H1 (cell line): ENCODE measurements around the gene CKB. TPM values are rescaled to one million over a fixed set of nuclear protein-coding genes. Genes with fewer than 3 reads are reported as not detected.
A peak's percentile ranks its signal among the peaks of the same experiment; 100 is the strongest.

ENCODE experiments used
- CTCF ChIA-PET: fragments of 300-600 bp; sonication (Branson Sonifier 250); formaldehyde crosslinking; loops from one replicate; lab custom pipeline; 2021; ENCODE audit not compliant: partially characterized antibody; lab: Charles Lee
- POLR2A ChIA-PET: fragments of 300-600 bp; sonication (Branson Sonifier 250); formaldehyde crosslinking; loops from one replicate; lab custom pipeline; 2021; ENCODE audit warnings: inconsistent platforms; ENCODE audit not compliant: partially characterized antibody; lab: Charles Lee
- DNase-seq, 2 experiments: peaks; one replicate each; pipeline versions ENCODE4 v3.0.0 to v3.0.0-alpha.2; 2010 to 2022; ENCODE audit warnings: low spot score in 2 of 2, low read depth in 1 of 2, mixed read lengths in 1 of 2
- FAIRE-seq: peaks from 2 replicates; lab custom pipeline; 2011; peaks lifted over from hg19 to GRCh38; lab: Jason Lieb, UNC
- H2AFZ ChIP-seq: 2 replicates; pipeline ENCODE4 v1.8.1; 2012; ENCODE audit warnings: low read length, inconsistent platforms
- H2AK5ac ChIP-seq: 2 replicates; pipeline ENCODE4 v1.6.1; 2013; ENCODE audit warnings: low read depth, low read length
- H2BK120ac ChIP-seq: replicated peaks from 2 replicates; pipeline ENCODE3; 2013; ENCODE audit warnings: low read depth, low read length, inconsistent platforms
- H2BK12ac ChIP-seq: 2 replicates; pipeline ENCODE4 v1.6.1; 2013; ENCODE audit warnings: low read depth, low read length
- H2BK15ac ChIP-seq: 2 replicates; pipeline ENCODE4 v1.6.1; 2013; ENCODE audit warnings: low read length
- H2BK20ac ChIP-seq: 2 replicates; pipeline ENCODE4 v1.6.1; 2013; ENCODE audit warnings: low read length
- H2BK5ac ChIP-seq: 2 replicates; pipeline ENCODE4 v1.6.1; 2013; ENCODE audit warnings: low read depth, low read length
- H3K14ac ChIP-seq: 2 replicates; pipeline ENCODE4 v1.6.1; 2013; ENCODE audit warnings: inconsistent platforms; ENCODE audit not compliant: insufficient read length
- H3K18ac ChIP-seq: 2 replicates; pipeline ENCODE4 v1.6.1; 2013; ENCODE audit warnings: low read length; ENCODE audit errors: extremely low read depth
- H3K23ac ChIP-seq: 2 replicates; pipeline ENCODE4 v1.6.1; 2013; ENCODE audit warnings: inconsistent platforms; ENCODE audit not compliant: insufficient read length
- H3K23me2 ChIP-seq: 2 replicates; pipeline ENCODE4 v1.6.1; 2013; ENCODE audit warnings: low read depth, low read length
- H3K27ac ChIP-seq: 2 replicates; pipeline ENCODE4 v1.6.1; 2011; ENCODE audit warnings: low read depth, low read length, inconsistent platforms
- H3K27me3 ChIP-seq, 4 experiments: replicated peaks in 1 of 4; 1 replicate in 1 of 4; 2 replicates in 3 of 4; pipeline versions ENCODE4 v1.6.1 to v1.8.1; 2011 to 2013; ENCODE audit warnings: low read length in 3 of 4, mild to moderate bottlenecking in 3 of 4, inconsistent platforms in 2 of 4, mixed read lengths in 2 of 4, moderate library complexity in 1 of 4; ENCODE audit not compliant: control insufficient read depth in 3 of 4, insufficient read depth in 3 of 4; ENCODE audit errors: extremely low read depth in 1 of 4
- H3K36me3 ChIP-seq, 4 experiments: 2 replicates each; pipeline versions ENCODE4 v1.6.1 to v1.8.1; 2011 to 2013; ENCODE audit warnings: mild to moderate bottlenecking in 4 of 4, low read length in 3 of 4, moderate library complexity in 2 of 4, control low read depth in 1 of 4, inconsistent platforms in 1 of 4; ENCODE audit not compliant: insufficient read depth in 4 of 4, control insufficient read depth in 2 of 4
- H3K4ac ChIP-seq: replicated peaks from 2 replicates; pipeline ENCODE3; 2013; ENCODE audit warnings: low read length, low read depth, mixed read lengths, inconsistent platforms; ENCODE audit not compliant: insufficient read length
- H3K4me1 ChIP-seq, 4 experiments: replicated peaks in 1 of 4; 1 replicate in 1 of 4; 2 replicates in 3 of 4; pipeline versions ENCODE4 v1.6.1 to v1.8.1; 2011 to 2013; ENCODE audit warnings: low read length in 3 of 4, inconsistent platforms in 2 of 4, mixed read lengths in 1 of 4; ENCODE audit not compliant: insufficient read depth in 4 of 4, control insufficient read depth in 3 of 4
- H3K4me2 ChIP-seq, 2 experiments: 2 replicates each; pipeline versions ENCODE4 v1.6.1 to v1.8.1; 2011 to 2013; ENCODE audit warnings: low read depth in 2 of 2, low read length in 2 of 2, control low read depth in 1 of 2, inconsistent platforms in 1 of 2, mild to moderate bottlenecking in 1 of 2; ENCODE audit not compliant: insufficient read depth in 1 of 2
- H3K4me3 ChIP-seq, 4 experiments: fragments of 200-600, 300-600 bp in 1 of 4; sonication (generic), shearing (Covaris generic), sonication (Bioruptor Twin) in 1 of 4; 2 replicates each; pipeline versions ENCODE4 v1.5.1 to v1.8.1; 2011 to 2016; ENCODE audit warnings: low read length in 4 of 4, low read depth in 3 of 4, control low read depth in 2 of 4, inconsistent platforms in 2 of 4, mild to moderate bottlenecking in 2 of 4, mixed read lengths in 1 of 4, moderate library complexity in 1 of 4; ENCODE audit not compliant: insufficient read depth in 2 of 4; ENCODE audit errors: extremely low read depth in 1 of 4
- H3K56ac ChIP-seq: replicated peaks from 2 replicates; pipeline ENCODE3; 2013; ENCODE audit warnings: low read depth, mild to moderate bottlenecking, mixed read lengths, low read length, inconsistent platforms; ENCODE audit not compliant: insufficient read length
- H3K79me1 ChIP-seq: 2 replicates; pipeline ENCODE4 v1.6.1; 2013; ENCODE audit warnings: low read depth, low read length, control low read depth
- H3K79me2 ChIP-seq, 2 experiments: 2 replicates each; pipeline versions ENCODE4 v1.6.1 to v1.8.1; 2012 to 2013; ENCODE audit warnings: low read length in 2 of 2, mild to moderate bottlenecking in 2 of 2, inconsistent platforms in 1 of 2; ENCODE audit not compliant: insufficient read depth in 2 of 2, control insufficient read depth in 1 of 2
- H3K9ac ChIP-seq, 4 experiments: replicated peaks in 1 of 4; 1 replicate in 1 of 4; 2 replicates in 3 of 4; pipeline versions ENCODE4 v1.6.1 to v1.8.1; 2011 to 2013; ENCODE audit warnings: low read depth in 3 of 4, low read length in 3 of 4, control low read depth in 2 of 4, mild to moderate bottlenecking in 2 of 4, moderate library complexity in 2 of 4, inconsistent platforms in 1 of 4; ENCODE audit errors: extremely low read depth in 1 of 4
- H3K9me3 ChIP-seq, 2 experiments: 2 replicates each; pipeline versions ENCODE4 v1.6.1 to v1.8.1; 2012 to 2013; ENCODE audit warnings: mild to moderate bottlenecking in 2 of 2, moderate library complexity in 2 of 2, control low read depth in 1 of 2, inconsistent platforms in 1 of 2, low read depth in 1 of 2, low read length in 1 of 2, mixed read lengths in 1 of 2; ENCODE audit not compliant: insufficient read depth in 2 of 2
- H4K20me1 ChIP-seq, 2 experiments: replicated peaks in 1 of 2; 2 replicates each; pipeline versions ENCODE3 to v1.8.1; 2011 to 2013; ENCODE audit warnings: inconsistent platforms in 2 of 2, low read length in 2 of 2, mild to moderate bottlenecking in 1 of 2; ENCODE audit not compliant: insufficient read depth in 2 of 2, control insufficient read depth in 1 of 2
- H4K5ac ChIP-seq: 2 replicates; pipeline ENCODE4 v1.6.1; 2013; ENCODE audit warnings: low read length, low read depth, mixed read lengths, inconsistent platforms; ENCODE audit not compliant: insufficient read length
- H4K8ac ChIP-seq: 2 replicates; pipeline ENCODE4 v1.8.0; 2013; ENCODE audit warnings: mild to moderate bottlenecking, moderate library complexity, low read length, inconsistent platforms; ENCODE audit not compliant: insufficient read depth; ENCODE audit errors: extremely low read depth
- H4K91ac ChIP-seq: replicated peaks from 2 replicates; pipeline ENCODE3; 2013; ENCODE audit warnings: low read length, mixed read lengths, inconsistent platforms; ENCODE audit not compliant: insufficient read length
- KDM1A ChIP-seq: fragments of 200-600, 300-600 bp; sonication (generic); IDR thresholded peaks from 2 replicates; pipeline ENCODE4 v1.7.1; 2016; ENCODE audit warnings: mild to moderate bottlenecking, low read length, borderline replicate concordance
- POLR2AphosphoS5 ChIP-seq: IDR thresholded peaks from 2 replicates; pipeline ENCODE4 v1.6.1; 2011; ENCODE audit warnings: low read depth, low read length
- WGBS, 2 experiments: shearing (Covaris generic) in 1 of 2; methylation state at CpG; one replicate each; pipeline versions ENCODE4 v1.1.6 to v1.1.7; 2013 to 2015; ENCODE audit warnings: low lambda C conversion rate in 2 of 2, mixed read lengths in 2 of 2, inconsistent platforms in 1 of 2, low coverage in 1 of 2, missing lambda C conversion rate in 1 of 2; ENCODE audit not compliant: insufficient replicate concordance in 2 of 2, insufficient coverage in 1 of 2, insufficient read length in 1 of 2; ENCODE audit errors: extremely low coverage in 1 of 2, missing lambda C conversion rate in 1 of 2; 5-methylcytosine and 5-hydroxymethylcytosine counted together
- polyA plus RNA-seq, 7 experiments: library from polyadenylated mRNA; depleted of rRNA in 3 of 7; stranded (reverse) in 5 of 7; unstranded in 2 of 7; fragments of >200 nt in 5 of 7; fragments of 200-250 nt in 2 of 7; gene quantifications; 1 replicate in 5 of 7; 2 replicates in 1 of 7; 4 replicates in 1 of 7; pipeline versions ENCODE4 v1.2.1 to v1.2.3, GENCODE V29; 2011 to 2013; ENCODE audit warnings: missing spikeins in 2 of 7, mixed read lengths in 2 of 7
- total RNA-seq: library from RNA; stranded (reverse); fragmentation: NEBNext Ultra II Directional; extraction: Animal tissue kit (Norgen Biotek cat#: 25700); gene quantifications from 2 replicates; pipeline ENCODE4 v1.2.1, GENCODE V29; 2021

Gene CKB
- total and polyA plus RNA-seq, 2 of the 8 experiments (the other 6 are each of a cell fraction or from before 2014, with no cell fraction given): 538 to 950 TPM

GRCh38 chr14:103526914-103527248, 4.3 kb upstream of the CKB start:
- POLR2A ChIA-PET: interaction anchor here (9.6 to 29.8 kb wide), 2 partner anchors 8 to 14 kb away, joined by 140 to 844 read pairs; partner anchors contain the start of gene CKB
- H2AK5ac ChIP-seq: 0 out of 2 replicates have a peak overlapping the region, but pooled peaks have one; percentile 53
- TF ChIP-seq POLR2AphosphoS5 (no peak), KDM1A (no peak)

More at GRCh38 chr14:103526914-103527248, 4.3 kb upstream of the CKB start:
- DNase-seq (no peak), FAIRE-seq (no peak)
- no peak overlapping the region for H2AFZ ChIP-seq
- H3K56ac ChIP-seq: no peak overlapping the region
- H3K23ac ChIP-seq: no peak overlapping the region
- H4K8ac ChIP-seq: peak overlapping the region; percentile 35; the same call in 1 of the 2 replicates
- H2BK15ac ChIP-seq: no peak overlapping the region
- H3K79me1 ChIP-seq: peaks cover 21% of the 10 kb centered on the region
- CTCF ChIA-PET: interaction anchor here (0.6 to 28.8 kb wide), 4 partner anchors 10 to 67 kb away, joined by 3 to 921 read pairs (median 118); partner anchors contain the start of gene CKB
- no peak overlapping the region for H4K5ac ChIP-seq
- 80% methylated on average over 1 of the region's 1 CpG; no CpG with 5 or more reads in 1 of the 2 experiments for WGBS, 2 experiments
- H2BK5ac ChIP-seq: no peak overlapping the region
- H3K9me3 ChIP-seq: no peaks in the 10 kb centered on the region
- H4K91ac ChIP-seq: no peak overlapping the region
- no peak overlapping the region for H2BK20ac ChIP-seq
- H3K23me2 ChIP-seq: peaks cover 16% of the 10 kb centered on the region; the same call in 1 of the 2 replicates
- H3K4me1 ChIP-seq: peaks cover 0 to 16% (median 14%) of the 10 kb centered on the region in 4 experiments; a peak in 6 of 7 replicates
- H3K27ac ChIP-seq: no peak overlapping the region
- peaks cover 5 to 23% of the 10 kb centered on the region in 2 experiments; a peak in 3 of 4 replicates for H3K79me2 ChIP-seq
- H2BK12ac ChIP-seq: no peak overlapping the region
- H4K20me1 ChIP-seq: peaks cover 5 to 25% of the 10 kb centered on the region in 2 experiments
- no peak overlapping the region for H2BK120ac ChIP-seq
- no peak overlapping the region for H3K4ac ChIP-seq
- H3K18ac ChIP-seq: no peak overlapping the region
- H3K14ac ChIP-seq: no peak overlapping the region
- H3K4me3 ChIP-seq: no peak overlapping the region
- peaks cover 3 to 23% (median 13%) of the 10 kb centered on the region in 4 experiments for H3K27me3 ChIP-seq
- no peak overlapping the region for H3K4me2 ChIP-seq
- H3K36me3 ChIP-seq: no peaks in the 10 kb centered on the region; a peak in 1 of 8 replicates
- H3K9ac ChIP-seq: no peak overlapping the region
